GM20000 (cell line): ENCODE measurements around the gene PTCD2.

Source experiments
- DNase-seq: peaks from one replicate; pipeline ENCODE4 v3.0.0; 2012; ENCODE audit warnings: low spot score
- CTCF ChIP-seq: IDR thresholded peaks from 2 replicates; pipeline ENCODE4 v1.5.1; 2012; ENCODE audit warnings: mild to moderate bottlenecking, control low read depth; ENCODE audit errors: extremely low read depth, missing control alignments

The PTCD2 gene

GRCh38 chr5:72372331-72372730 lies 52.2 kb downstream of the PTCD2 start:
- DNase-seq, result no peak
- no peak for TF ChIP-seq CTCF

DNA sequence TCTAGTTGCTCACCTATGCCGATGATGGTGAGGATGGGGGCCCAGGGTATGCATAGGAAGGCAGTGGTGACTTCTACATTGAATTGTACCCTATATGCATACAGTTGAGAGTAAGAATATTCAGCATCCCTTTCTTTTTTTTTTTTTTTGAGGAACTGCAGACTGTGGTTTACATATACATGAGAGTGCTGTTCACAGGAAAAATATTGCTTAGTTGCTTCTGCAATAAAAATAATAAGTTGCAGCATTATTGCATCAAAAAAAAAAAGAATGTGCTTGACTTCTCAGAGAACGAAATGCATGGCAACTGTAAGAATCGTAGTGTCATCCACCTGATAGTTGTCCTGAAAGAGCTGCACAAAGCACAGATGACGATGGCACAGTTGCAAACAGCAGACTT lies 52.8 kb downstream of the PTCD2 start:
- no peak for DNase-seq
- TF ChIP-seq CTCF, result no peak

DNA sequence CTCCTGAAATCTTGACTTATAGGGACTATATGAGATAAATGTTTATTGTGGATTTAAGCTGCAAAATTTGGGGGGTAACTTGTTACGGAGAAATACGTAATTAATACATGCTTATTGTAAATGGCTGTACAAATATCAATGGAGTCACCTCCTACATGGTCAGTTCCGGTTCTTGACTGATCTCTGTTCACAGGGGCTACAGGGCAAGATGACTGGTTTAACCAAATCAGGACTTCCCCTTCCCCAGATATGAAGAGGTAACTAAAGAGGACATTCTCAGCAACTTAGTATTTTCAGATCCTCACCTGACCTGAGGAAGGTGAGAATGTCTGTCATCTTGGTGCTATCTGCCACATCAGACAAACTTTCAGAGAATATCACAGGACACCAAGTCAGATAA lies 54.7 kb downstream of the PTCD2 start:
- peak; percentile 14 for DNase-seq
- TF ChIP-seq CTCF, result no peak

DNA sequence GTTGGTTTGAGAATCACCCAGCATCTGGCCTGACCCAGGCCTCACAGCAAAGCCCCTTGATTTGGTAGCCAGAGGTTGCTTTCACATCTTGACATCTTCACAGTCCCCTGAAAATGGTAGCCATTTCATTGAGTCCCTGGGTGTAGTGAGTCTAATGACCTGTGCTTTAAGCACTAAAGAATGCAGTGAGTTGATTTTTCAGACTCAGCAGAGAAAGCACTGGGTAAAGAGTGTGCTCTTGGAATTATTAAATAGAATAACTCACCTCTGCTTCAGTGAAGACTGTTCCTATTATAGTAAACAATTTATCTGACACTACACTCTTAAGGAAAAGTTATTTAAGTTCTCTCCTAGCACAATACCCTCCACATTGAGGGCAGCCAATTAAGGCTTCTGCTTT lies 56.2 kb downstream of the PTCD2 start:
- TF ChIP-seq CTCF, result no peak
- DNase-seq, result no peak

GRCh38 chr5:72377910-72378638 lies 57.9 kb downstream of the PTCD2 start:
- no peak for DNase-seq
- TF ChIP-seq CTCF, result no peak

- no peak for TF ChIP-seq CTCF
- no peak for DNase-seq
Observed at GRCh38 chr5:72378639-72379289, 58.6 kb downstream of the PTCD2 start.

DNA sequence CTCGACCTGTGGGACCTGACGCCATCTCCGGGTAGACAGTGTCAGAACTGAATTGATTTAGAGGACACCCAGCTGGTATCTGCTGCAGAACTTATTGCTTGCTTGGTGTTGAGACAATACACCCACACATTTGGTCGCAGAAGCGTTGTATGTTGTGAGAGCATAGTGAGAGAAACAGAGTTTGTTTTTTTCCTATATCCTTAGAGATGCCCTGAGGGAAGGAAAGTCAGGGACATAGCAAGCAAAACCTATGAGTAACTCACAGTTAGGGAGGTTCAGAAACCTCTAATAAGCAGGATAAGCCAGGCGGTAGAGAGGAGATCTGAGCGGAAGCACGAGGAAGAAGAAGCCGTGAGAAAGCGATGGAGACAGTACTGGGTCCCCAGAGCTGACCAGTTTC lies 59.8 kb downstream of the PTCD2 start:
- DNase-seq, result no peak

More for the DNA sequence above, 59.8 kb downstream of the PTCD2 start:
- TF ChIP-seq CTCF, result no peak
